HEK293 (cell line): ENCODE measurements around the gene TJP3.
A peak's percentile ranks its signal among the peaks of the same experiment; 100 is the strongest.

Experiments
- ATF2 ChIP-seq: fragments of 450-650 bp; formaldehyde crosslinking; IDR thresholded peaks from 2 replicates; pipeline ENCODE4 v1.5.1; 2016; ENCODE audit warnings: missing biosample characterization, missing genetic modification characterization, low read depth
- GLI4 ChIP-seq: fragments of 450-650 bp; formaldehyde crosslinking; IDR thresholded peaks from 2 replicates; pipeline ENCODE4 v1.5.1; 2016; ENCODE audit warnings: missing biosample characterization, missing genetic modification characterization
- HOXC10 ChIP-seq: sonication (generic); formaldehyde crosslinking; IDR thresholded peaks from 2 replicates; pipeline ENCODE4 v1.8.1; 2023; ENCODE audit warnings: mild to moderate bottlenecking, missing genetic modification reagents
- KLF16 ChIP-seq: fragments of 450-650 bp; formaldehyde crosslinking; IDR thresholded peaks from 2 replicates; pipeline ENCODE4 v1.5.1; 2017; ENCODE audit warnings: missing biosample characterization, missing genetic modification characterization
- KLF7 ChIP-seq: fragments of 450-650 bp; formaldehyde crosslinking; IDR thresholded peaks from 2 replicates; pipeline ENCODE4 v1.5.1; 2016; ENCODE audit warnings: missing biosample characterization, missing genetic modification characterization, borderline replicate concordance
- MYNN ChIP-seq: fragments of 450-650 bp; formaldehyde crosslinking; IDR thresholded peaks from 2 replicates; pipeline ENCODE4 v1.5.1; 2016; ENCODE audit warnings: missing biosample characterization, missing genetic modification characterization, borderline replicate concordance
- SCRT1 ChIP-seq: fragments of 450-650 bp; formaldehyde crosslinking; IDR thresholded peaks from 2 replicates; pipeline ENCODE4 v1.5.1; 2016; ENCODE audit warnings: missing biosample characterization, missing genetic modification characterization, borderline replicate concordance
- SCRT2 ChIP-seq: fragments of 450-650 bp; formaldehyde crosslinking; IDR thresholded peaks from 2 replicates; pipeline ENCODE4 v1.5.1; 2016; ENCODE audit warnings: missing biosample characterization, missing genetic modification characterization
- SETDB1 ChIP-seq: IDR thresholded peaks from one replicate; pipeline ENCODE4 v1.6.1; 2017; ENCODE audit warnings: mild to moderate bottlenecking, low read length, moderate library complexity, mixed read lengths; ENCODE audit not compliant: insufficient read length
- WT1 ChIP-seq: fragments of 450-650 bp; formaldehyde crosslinking; IDR thresholded peaks from 2 replicates; pipeline ENCODE4 v1.5.1; 2016; ENCODE audit warnings: missing biosample characterization, missing genetic modification characterization
- YY2 ChIP-seq: fragments of 450-650 bp; formaldehyde crosslinking; IDR thresholded peaks from 2 replicates; pipeline ENCODE4 v1.5.1; 2016; ENCODE audit warnings: missing biosample characterization, missing genetic modification characterization
- ZBTB17 ChIP-seq: fragments of 450-650 bp; formaldehyde crosslinking; IDR thresholded peaks from 2 replicates; pipeline ENCODE4 v1.5.1; 2016; ENCODE audit warnings: missing biosample characterization, missing genetic modification characterization
- ZFP3 ChIP-seq: fragments of 450-650 bp; formaldehyde crosslinking; IDR thresholded peaks from 2 replicates; pipeline ENCODE4 v1.5.1; 2016; ENCODE audit warnings: low read depth, missing biosample characterization, missing genetic modification characterization
- ZFP69B ChIP-seq: fragments of 450-650 bp; formaldehyde crosslinking; IDR thresholded peaks from 2 replicates; pipeline ENCODE4 v1.5.1; 2016; ENCODE audit warnings: missing biosample characterization, missing genetic modification characterization
- ZNF16 ChIP-seq: fragments of 450-650 bp; formaldehyde crosslinking; IDR thresholded peaks from 2 replicates; pipeline ENCODE4 v1.5.1; 2016; ENCODE audit warnings: low read depth, missing biosample characterization, missing genetic modification characterization
- ZNF184 ChIP-seq: fragments of 450-650 bp; IDR thresholded peaks from 2 replicates; pipeline ENCODE4 v1.5.1; 2018; ENCODE audit warnings: missing biosample characterization, mild to moderate bottlenecking, missing genetic modification characterization
- ZNF211 ChIP-seq: fragments of 450-650 bp; formaldehyde crosslinking; IDR thresholded peaks from 2 replicates; pipeline ENCODE4 v1.5.1; 2016; ENCODE audit warnings: low read depth, missing biosample characterization, missing genetic modification characterization
- ZNF214 ChIP-seq: fragments of 450-650 bp; formaldehyde crosslinking; IDR thresholded peaks from 2 replicates; pipeline ENCODE4 v1.5.1; 2017; ENCODE audit warnings: missing biosample characterization, mild to moderate bottlenecking, missing genetic modification characterization, borderline replicate concordance
- ZNF221 ChIP-seq: fragments of 450-650 bp; formaldehyde crosslinking; IDR thresholded peaks from 2 replicates; pipeline ENCODE4 v1.5.1; 2017; ENCODE audit warnings: missing biosample characterization, missing genetic modification characterization, borderline replicate concordance
- ZNF248 ChIP-seq: fragments of 450-650 bp; formaldehyde crosslinking; IDR thresholded peaks from 2 replicates; pipeline ENCODE4 v1.5.1; 2017; ENCODE audit warnings: missing biosample characterization, missing genetic modification characterization
- ZNF404 ChIP-seq: fragments of 450-650 bp; formaldehyde crosslinking; IDR thresholded peaks from 2 replicates; pipeline ENCODE4 v1.5.1; 2017; ENCODE audit warnings: missing biosample characterization, missing genetic modification characterization
- ZNF48 ChIP-seq: fragments of 450-650 bp; formaldehyde crosslinking; IDR thresholded peaks from 2 replicates; pipeline ENCODE4 v1.5.1; 2016; ENCODE audit warnings: missing biosample characterization, missing genetic modification characterization
- ZNF488 ChIP-seq: fragments of 450-650 bp; formaldehyde crosslinking; IDR thresholded peaks from 2 replicates; pipeline ENCODE4 v1.5.1; 2016; ENCODE audit warnings: missing biosample characterization, missing genetic modification characterization
- ZNF530 ChIP-seq: fragments of 450-650 bp; formaldehyde crosslinking; IDR thresholded peaks from 2 replicates; pipeline ENCODE4 v1.5.1; 2016; ENCODE audit warnings: low read depth, missing biosample characterization, missing genetic modification characterization
- ZNF558 ChIP-seq: fragments of 450-650 bp; formaldehyde crosslinking; IDR thresholded peaks from 2 replicates; pipeline ENCODE4 v1.5.1; 2016; ENCODE audit warnings: missing biosample characterization, missing genetic modification characterization
- ZNF621 ChIP-seq: fragments of 450-650 bp; formaldehyde crosslinking; IDR thresholded peaks from 2 replicates; pipeline ENCODE4 v1.5.1; 2017; ENCODE audit warnings: missing biosample characterization, missing genetic modification characterization
- ZNF660 ChIP-seq: fragments of 450-650 bp; IDR thresholded peaks from 2 replicates; pipeline ENCODE4 v1.5.1; 2018; ENCODE audit warnings: missing biosample characterization, mild to moderate bottlenecking, missing genetic modification characterization
- ZNF747 ChIP-seq: fragments of 450-650 bp; formaldehyde crosslinking; IDR thresholded peaks from 2 replicates; pipeline ENCODE4 v1.5.1; 2016; ENCODE audit warnings: missing biosample characterization, missing genetic modification characterization
- ZNF791 ChIP-seq: fragments of 450-650 bp; formaldehyde crosslinking; IDR thresholded peaks from 2 replicates; pipeline ENCODE4 v1.5.1; 2016; ENCODE audit warnings: missing biosample characterization, missing genetic modification characterization
- ZSCAN16 ChIP-seq: fragments of 450-650 bp; formaldehyde crosslinking; IDR thresholded peaks from 2 replicates; pipeline ENCODE4 v1.5.1; 2016; ENCODE audit warnings: missing biosample characterization, missing genetic modification characterization
- ZSCAN30 ChIP-seq: fragments of 450-650 bp; IDR thresholded peaks from 2 replicates; pipeline ENCODE4 v1.5.1; 2018; ENCODE audit warnings: missing biosample characterization, mild to moderate bottlenecking, missing genetic modification characterization, moderate library complexity
- ZSCAN4 ChIP-seq: fragments of 450-650 bp; formaldehyde crosslinking; IDR thresholded peaks from 2 replicates; pipeline ENCODE4 v1.5.1; 2017; ENCODE audit warnings: missing biosample characterization, missing genetic modification characterization
- TF ChIP-seq, protein P1 (sequence below): fragments of 450-650 bp; formaldehyde crosslinking; IDR thresholded peaks from 2 replicates; pipeline ENCODE4 v1.5.0; 2017; ENCODE audit warnings: missing biosample characterization, missing genetic modification characterization, borderline replicate concordance
- TF ChIP-seq, protein P2 (sequence below): fragments of 450-650 bp; formaldehyde crosslinking; IDR thresholded peaks from 2 replicates; pipeline ENCODE4; 2016; ENCODE audit warnings: missing biosample characterization, missing genetic modification characterization

The TJP3 gene

DNA sequence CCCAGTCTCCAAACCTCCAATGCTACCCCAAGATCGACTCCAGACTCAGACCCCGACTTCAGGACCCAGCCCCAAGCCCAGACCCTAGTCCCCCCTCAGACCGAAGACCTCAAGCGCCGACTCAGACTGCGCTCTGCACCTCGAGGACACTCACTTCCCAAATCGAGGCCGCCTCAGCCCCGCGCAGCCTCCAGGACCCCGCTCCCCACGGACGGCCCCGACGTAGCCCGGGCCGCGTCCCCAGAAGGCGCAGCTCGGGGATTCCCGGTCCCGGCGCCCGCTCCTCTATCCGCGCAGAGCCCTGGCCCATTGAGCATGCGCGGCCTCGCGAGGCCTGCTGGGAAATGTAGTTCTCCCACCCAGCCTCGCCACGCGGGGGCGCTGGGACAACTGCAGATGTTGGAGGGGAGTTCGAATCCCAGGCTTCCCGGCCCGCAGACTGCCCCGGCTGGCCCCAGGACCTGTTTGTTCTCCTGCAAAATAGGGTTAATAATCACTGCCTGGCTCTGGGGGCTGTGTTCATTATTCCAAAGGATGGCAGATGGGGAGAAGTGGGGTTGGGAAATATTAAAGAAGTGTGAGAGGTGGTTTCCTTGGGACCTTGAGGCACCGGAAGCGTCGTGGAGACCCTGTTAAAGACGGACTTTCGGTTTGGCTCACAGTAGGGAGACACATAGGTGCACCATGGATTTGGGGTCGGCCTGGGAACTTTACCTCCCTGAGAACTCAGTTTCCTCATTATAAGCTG lies 53.4 kb downstream of the TJP3 start, which contains the start of gene APBA3 (continued):
- TF ChIP-seq ATF2 (no peak), ZNF184 (tag by site-specific recombination) (peak; percentile 29; the same call in 1 of the 2 replicates), KLF16 (tag by site-specific recombination) (peak; percentile 75), ZNF211 (tag by site-specific recombination) (no peak), ZNF621 (tag by site-specific recombination) (no peak), ZNF248 (tag by site-specific recombination) (no peak), ZSCAN4 (tag by site-specific recombination) (no peak), ZNF558 (tag by site-specific recombination) (peak; percentile 44; the same call in 1 of the 2 replicates), ZFP69B (tag by site-specific recombination) (peak; percentile 70), ZNF214 (no peak), ZSCAN16 (tag by site-specific recombination) (no peak), MYNN (tag by site-specific recombination) (no peak), ZNF16 (no peak), ZNF530 (tag by site-specific recombination) (no peak), WT1 (tag by site-specific recombination) (no peak), ZNF660 (peak; percentile 79), KLF7 (peak; percentile 77; the same call in 1 of the 2 replicates), ZNF404 (tag by site-specific recombination) (no peak), ZNF221 (no peak), ZSCAN30 (tag by site-specific recombination) (peak; percentile 77), ZBTB17 (peak; percentile 98), ZFP3 (tag by site-specific recombination) (no peak), GLI4 (tag by site-specific recombination) (0 out of 2 replicates have a peak, but pooled peaks have one; percentile 48), SETDB1 (no peak), SCRT2 (tag by site-specific recombination) (peak; percentile 56; the same call in 1 of the 2 replicates), ZNF488 (tag by site-specific recombination) (no peak), SCRT1 (tag by site-specific recombination) (peak; percentile 20; the same call in 1 of the 2 replicates), ZNF48 (tag by site-specific recombination) (no peak), ZNF747 (no peak), HOXC10 (CRISPR knock-in tag) (no peak), YY2 (no peak), ZNF791 (tag by site-specific recombination) (no peak)
- TF ChIP-seq, protein P1, sequence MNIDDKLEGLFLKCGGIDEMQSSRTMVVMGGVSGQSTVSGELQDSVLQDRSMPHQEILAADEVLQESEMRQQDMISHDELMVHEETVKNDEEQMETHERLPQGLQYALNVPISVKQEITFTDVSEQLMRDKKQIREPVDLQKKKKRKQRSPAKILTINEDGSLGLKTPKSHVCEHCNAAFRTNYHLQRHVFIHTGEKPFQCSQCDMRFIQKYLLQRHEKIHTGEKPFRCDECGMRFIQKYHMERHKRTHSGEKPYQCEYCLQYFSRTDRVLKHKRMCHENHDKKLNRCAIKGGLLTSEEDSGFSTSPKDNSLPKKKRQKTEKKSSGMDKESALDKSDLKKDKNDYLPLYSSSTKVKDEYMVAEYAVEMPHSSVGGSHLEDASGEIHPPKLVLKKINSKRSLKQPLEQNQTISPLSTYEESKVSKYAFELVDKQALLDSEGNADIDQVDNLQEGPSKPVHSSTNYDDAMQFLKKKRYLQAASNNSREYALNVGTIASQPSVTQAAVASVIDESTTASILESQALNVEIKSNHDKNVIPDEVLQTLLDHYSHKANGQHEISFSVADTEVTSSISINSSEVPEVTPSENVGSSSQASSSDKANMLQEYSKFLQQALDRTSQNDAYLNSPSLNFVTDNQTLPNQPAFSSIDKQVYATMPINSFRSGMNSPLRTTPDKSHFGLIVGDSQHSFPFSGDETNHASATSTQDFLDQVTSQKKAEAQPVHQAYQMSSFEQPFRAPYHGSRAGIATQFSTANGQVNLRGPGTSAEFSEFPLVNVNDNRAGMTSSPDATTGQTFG, result no peak
- TF ChIP-seq, protein P2, sequence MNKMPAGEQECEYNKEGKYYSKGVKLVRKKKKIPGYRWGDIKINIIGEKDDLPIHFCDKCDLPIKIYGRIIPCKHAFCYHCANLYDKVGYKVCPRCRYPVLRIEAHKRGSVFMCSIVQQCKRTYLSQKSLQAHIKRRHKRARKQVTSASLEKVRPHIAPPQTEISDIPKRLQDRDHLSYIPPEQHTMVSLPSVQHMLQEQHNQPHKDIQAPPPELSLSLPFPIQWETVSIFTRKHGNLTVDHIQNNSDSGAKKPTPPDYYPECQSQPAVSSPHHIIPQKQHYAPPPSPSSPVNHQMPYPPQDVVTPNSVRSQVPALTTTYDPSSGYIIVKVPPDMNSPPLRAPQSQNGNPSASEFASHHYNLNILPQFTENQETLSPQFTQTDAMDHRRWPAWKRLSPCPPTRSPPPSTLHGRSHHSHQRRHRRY (tag by site-specific recombination), result no peak
